IMR-90 (cell line): ENCODE data around the gene HTR1D. TPM values are rescaled to one million over a fixed set of nuclear protein-coding genes. Genes with fewer than 3 reads are reported as not detected.
A peak's percentile ranks its signal among the peaks of the same experiment; 100 is the strongest.

Experiments used
- ATAC-seq: fragments of 200-7000 bp; cut with Tn5 transposase; 2 replicates; pipeline ENCODE4 v1.9.1; 2020; ENCODE audit warnings: low read depth, mild to moderate bottlenecking, moderate library complexity
- BruUV-seq: library from RNA; stranded (reverse); fragments of 400-500 nt; replicated peaks from 2 replicates; lab custom pipeline; 2021; lab: Mats Ljungman, UMichigan
- CTCF ChIA-PET: fragments of 300-600 bp; formaldehyde crosslinking; extraction: SDS; loops from one replicate; lab custom pipeline; 2021; ENCODE audit warnings: antibody characterized with exemption; lab: Yijun Ruan, JAX
- POLR2A ChIA-PET: fragments of 300-600 bp; sonication (Branson Sonifier 250); formaldehyde crosslinking; loops from one replicate; lab custom pipeline; 2022; ENCODE audit warnings: antibody characterized with exemption; ENCODE audit not compliant: unreplicated experiment; lab: Charles Lee
- DNase-seq: peaks from one replicate; pipeline ENCODE4 v3.0.0; 2013
- H2AFZ ChIP-seq: replicated peaks from 2 replicates; pipeline ENCODE3; 2013; ENCODE audit warnings: low read length, mild to moderate bottlenecking; ENCODE audit not compliant: poor library complexity
- H2AK5ac ChIP-seq: 2 replicates; pipeline ENCODE4 v1.6.1; 2013; ENCODE audit warnings: low read depth, low read length, inconsistent platforms
- H2AK9ac ChIP-seq: replicated peaks from 2 replicates; pipeline ENCODE3; 2013; ENCODE audit warnings: mild to moderate bottlenecking, low read depth, low read length, moderate library complexity; ENCODE audit not compliant: poor library complexity
- H2BK120ac ChIP-seq: 2 replicates; pipeline ENCODE4 v1.6.1; 2013; ENCODE audit warnings: low read depth, low read length, inconsistent platforms
- H2BK15ac ChIP-seq: 3 replicates; pipeline ENCODE4 v1.6.1; 2013; ENCODE audit warnings: low read depth, low read length, inconsistent platforms
- H2BK20ac ChIP-seq: 2 replicates; pipeline ENCODE4 v1.6.1; 2013; ENCODE audit warnings: low read depth, mild to moderate bottlenecking, inconsistent platforms, low read length, moderate library complexity
- H2BK5ac ChIP-seq: 2 replicates; pipeline ENCODE4 v1.6.1; 2013; ENCODE audit warnings: mild to moderate bottlenecking, low read depth, low read length, inconsistent platforms; ENCODE audit not compliant: poor library complexity, severe bottlenecking
- H3K14ac ChIP-seq: replicated peaks from 2 replicates; pipeline ENCODE4 v1.6.1; 2013; ENCODE audit warnings: low read depth, low read length, inconsistent platforms
- H3K18ac ChIP-seq: 2 replicates; pipeline ENCODE4 v1.6.1; 2013; ENCODE audit warnings: low read depth, low read length, control low read depth
- H3K23ac ChIP-seq: 2 replicates; pipeline ENCODE4 v1.6.1; 2013; ENCODE audit warnings: low read depth, low read length, inconsistent platforms
- H3K27ac ChIP-seq: 2 replicates; pipeline ENCODE4 v1.5.1; 2013; ENCODE audit warnings: mild to moderate bottlenecking, control low read depth, low read length; ENCODE audit not compliant: insufficient read depth
- H3K27me3 ChIP-seq: 2 replicates; pipeline ENCODE4 v1.6.1; 2013; ENCODE audit warnings: low read length; ENCODE audit not compliant: control insufficient read depth, insufficient read depth
- H3K36me3 ChIP-seq: 2 replicates; pipeline ENCODE4 v1.6.1; 2013; ENCODE audit warnings: low read length, mixed read lengths; ENCODE audit not compliant: control insufficient read depth, insufficient read depth
- H3K4ac ChIP-seq: 2 replicates; pipeline ENCODE4 v1.6.1; 2013; ENCODE audit warnings: low read depth, low read length, inconsistent platforms
- H3K4me1 ChIP-seq: 2 replicates; pipeline ENCODE4 v1.6.1; 2013; ENCODE audit warnings: low read length, mixed read lengths; ENCODE audit not compliant: control insufficient read depth, insufficient read depth
- H3K4me2 ChIP-seq: 2 replicates; pipeline ENCODE4 v1.6.1; 2013; ENCODE audit warnings: low read depth, mild to moderate bottlenecking, control low read depth, low read length, moderate library complexity
- H3K4me3 ChIP-seq: 2 replicates; pipeline ENCODE4 v1.5.1; 2013; ENCODE audit warnings: low read depth, mild to moderate bottlenecking, control low read depth, low read length, moderate library complexity; ENCODE audit not compliant: insufficient read depth
- H3K56ac ChIP-seq: 2 replicates; pipeline ENCODE4 v1.6.1; 2013; ENCODE audit warnings: low read length, inconsistent platforms; ENCODE audit not compliant: insufficient read depth; ENCODE audit errors: extremely low read depth
- H3K79me1 ChIP-seq, 2 experiments: 2 replicates each; pipeline ENCODE4 v1.6.1; 2013; ENCODE audit warnings: low read length in 2 of 2, inconsistent platforms in 1 of 2, low read depth in 1 of 2
- H3K9ac ChIP-seq: 2 replicates; pipeline ENCODE4 v1.6.1; 2013; ENCODE audit warnings: low read depth, low read length, control low read depth
- H3K9me1 ChIP-seq: 2 replicates; pipeline ENCODE4 v1.6.1; 2013; ENCODE audit warnings: low read length, inconsistent platforms; ENCODE audit not compliant: insufficient read depth
- H3K9me3 ChIP-seq: 2 replicates; pipeline ENCODE4 v1.6.1; 2013; ENCODE audit warnings: low read length; ENCODE audit not compliant: control insufficient read depth, insufficient read depth
- H4K20me1 ChIP-seq: 2 replicates; pipeline ENCODE4 v1.6.1; 2013; ENCODE audit warnings: low read length, inconsistent platforms; ENCODE audit not compliant: insufficient read depth
- H4K5ac ChIP-seq: 2 replicates; pipeline ENCODE4 v1.6.1; 2013; ENCODE audit warnings: mild to moderate bottlenecking, low read depth, low read length, control low read depth
- H4K8ac ChIP-seq, 2 experiments: 2 replicates each; pipeline ENCODE4 v1.6.1; 2013; ENCODE audit warnings: low read depth in 2 of 2, low read length in 2 of 2, control low read depth in 1 of 2, inconsistent platforms in 1 of 2
- H4K91ac ChIP-seq: 2 replicates; pipeline ENCODE4 v1.6.1; 2013; ENCODE audit warnings: low read depth, low read length, inconsistent platforms; ENCODE audit not compliant: insufficient read depth
- CEBPB ChIP-seq: IDR thresholded peaks from 2 replicates; pipeline ENCODE4 v1.6.1; 2012; ENCODE audit warnings: low read depth, low read length, improper control_type of control experiment
- MXI1 ChIP-seq: IDR thresholded peaks from 2 replicates; pipeline ENCODE4 v1.6.1; 2012; ENCODE audit warnings: low read depth, mild to moderate bottlenecking, low read length, moderate library complexity, borderline replicate concordance
- dilution Hi-C: fragments of 300-500 bp; cut with HindIII; formaldehyde crosslinking; loops from one replicate; pipeline ENCODE4 v1.14.3; 2018; ENCODE audit warnings: low sequenced_read_pairs; ENCODE audit not compliant: unreplicated experiment
- in situ Hi-C: fragments of 300-500 bp; cut with MboI; formaldehyde crosslinking; loops from 3 replicates; pipeline ENCODE4 v1.14.3; 2019; ENCODE audit warnings: low sequenced_read_pairs, inconsistent platforms, mixed read lengths
- intact Hi-C: fragments of 100-400 bp; cut with micrococcal nuclease; formaldehyde crosslinking; loops from 2 replicates; pipeline ENCODE4 v1.10.0; 2022
- polyA plus RNA-seq, 3 experiments: library from polyadenylated mRNA; depleted of rRNA; stranded (reverse); fragments of >200 nt; gene quantifications; 2 replicates each; pipeline ENCODE4 v1.2.3, GENCODE V29; 2012; ENCODE audit warnings: low replicate concordance in 1 of 3
- total RNA-seq: library from RNA; depleted of rRNA; stranded (reverse); fragments of >200 nt; gene quantifications from 2 replicates; pipeline ENCODE4 v1.2.3, GENCODE V29; 2012

Gene HTR1D
- total and polyA plus RNA-seq, 2 of the 4 experiments (the other 2 are of a cell fraction), result 0.03 to 0.18 TPM

- Histone ChIP-seq H3K14ac (peak overlapping the region; percentile 80; the same call in 1 of the 2 replicates), H3K9me3 (no peaks in the 10 kb centered on the region), H3K9ac (peak overlapping the region; percentile 36), H2AK9ac (no peak overlapping the region), H2BK5ac (peak overlapping the region; percentile 34), H3K56ac (peak overlapping the region; percentile 25; the same call in 1 of the 2 replicates), H3K36me3 (no peaks in the 10 kb centered on the region), H3K18ac (no peak overlapping the region), H4K20me1 (peaks cover 64% of the 10 kb centered on the region), H2BK20ac (no peak overlapping the region), H3K4ac (peak overlapping the region; percentile 19), H4K91ac (no peak overlapping the region), H3K4me3 (peak overlapping the region; percentile 93), H3K23ac (peak overlapping the region; percentile 41), H3K79me1 (peaks cover 2 to 44% of the 10 kb centered on the region in 2 experiments; a peak in 2 of 4 replicates), H2AFZ (no peak overlapping the region), H2BK15ac (no peak overlapping the region), H3K9me1 (peaks cover 17% of the 10 kb centered on the region), H3K27ac (peak overlapping the region; percentile 63; the same call in 1 of the 2 replicates), H3K4me1 (peaks cover 8% of the 10 kb centered on the region), H2BK120ac (0 out of 2 replicates have a peak overlapping the region, but pooled peaks have one; percentile 7), H4K5ac (no peak overlapping the region), H3K27me3 (no peaks in the 10 kb centered on the region), H2AK5ac (no peak overlapping the region), H4K8ac (no peak overlapping the region), H3K4me2 (peak overlapping the region; percentile 79)
- intact Hi-C loops, result loop anchor here (1.0 to 2.0 kb wide), 2 partner anchors 36 to 66 kb away; no protein-coding TSS in a partner anchor
- ChIA-PET POLR2A (interaction anchor here (0.8 kb wide), 1 partner anchor 28 kb away, joined by 3 read pairs; no protein-coding TSS in a partner anchor), CTCF (no interaction called here)
- no TSS peak for BruUV-seq
- ATAC-seq (no peak), DNase-seq (no peak)
- in situ Hi-C loops, result no loop called here
- dilution Hi-C loops, result no loop called here
- TF ChIP-seq CEBPB (no peak), MXI1 (no peak)
These were observed 50.4 kb downstream of the HTR1D start for GRCh38 chr1:23166854-23167253.
